GM15510 (cell line): Measurements from ENCODE around the gene RAB11B.

Experiments used
- POLR2A ChIP-seq: IDR thresholded peaks from 3 replicates; pipeline ENCODE4 v1.6.1; 2011; ENCODE audit warnings: borderline replicate concordance; ENCODE audit not compliant: insufficient read length; ENCODE audit errors: extremely low read depth

RAB11B gene

GRCh38 chr19:8366961-8367326 lies 23.2 kb upstream of the RAB11B start:
- no peak for TF ChIP-seq POLR2A

- TF ChIP-seq POLR2A, result no peak
Observed at GRCh38 chr19:8367327-8368001, 22.7 kb upstream of the RAB11B start.

GRCh38 chr19:8370176-8371010 lies 19.8 kb upstream of the RAB11B start:
- no peak for TF ChIP-seq POLR2A

- no peak for TF ChIP-seq POLR2A
Observed at GRCh38 chr19:8371011-8371804, 19.0 kb upstream of the RAB11B start.

GRCh38 chr19:8373867-8374813 lies 16.0 kb upstream of the RAB11B start:
- TF ChIP-seq POLR2A, result no peak

GRCh38 chr19:8377598-8377997 lies 12.6 kb upstream of the RAB11B start:
- TF ChIP-seq POLR2A, result no peak

GRCh38 chr19:8386990-8387389 lies 3.2 kb upstream of the RAB11B start:
- no peak for TF ChIP-seq POLR2A

GRCh38 chr19:8387688-8388611 lies 2.2 kb upstream of the RAB11B start:
- no peak for TF ChIP-seq POLR2A

- no peak for TF ChIP-seq POLR2A
Observed at GRCh38 chr19:8388612-8388958, 1.6 kb upstream of the RAB11B start.

- TF ChIP-seq POLR2A, result peak; percentile 46
Observed at GRCh38 chr19:8390617-8390981, 439 bp downstream of the RAB11B start.

- TF ChIP-seq POLR2A, result no peak
Observed at GRCh38 chr19:8391198-8392016, 1.2 kb downstream of the RAB11B start.

- TF ChIP-seq POLR2A, result no peak
Observed at GRCh38 chr19:8392017-8392591, 1.9 kb downstream of the RAB11B start.
